H1 (cell line): ENCODE data around the gene KLHL17. TPM values are rescaled to one million over a fixed set of nuclear protein-coding genes. Genes with fewer than 3 reads are reported as not detected.

ENCODE experiments used
- BRCA1 ChIP-seq: IDR thresholded peaks from 2 replicates; pipeline ENCODE4 v1.6.1; 2012; ENCODE audit warnings: low read depth, low read length, improper control_type of control experiment
- EGR1 ChIP-seq: IDR thresholded peaks from 2 replicates; pipeline ENCODE4 v1.6.1; 2011; ENCODE audit warnings: low read depth, low read length, borderline replicate concordance
- EZH2 ChIP-seq: fragments of 200-600 bp; sonication (generic); IDR thresholded peaks from 2 replicates; pipeline ENCODE4 v1.7.1; 2012; ENCODE audit warnings: low read depth, mild to moderate bottlenecking, moderate library complexity, low read length, inconsistent platforms; ENCODE audit not compliant: severe bottlenecking
- FOSL1 ChIP-seq: IDR thresholded peaks from 2 replicates; pipeline ENCODE4 v1.6.1; 2011; ENCODE audit warnings: mild to moderate bottlenecking, low read depth, low read length, moderate library complexity; ENCODE audit not compliant: insufficient read depth
- SIRT6 ChIP-seq: IDR thresholded peaks from one replicate; pipeline ENCODE4 v1.7.1; 2012; ENCODE audit warnings: low read length, inconsistent platforms
- SRF ChIP-seq: IDR thresholded peaks from 2 replicates; pipeline ENCODE4 v1.6.1; 2011; ENCODE audit warnings: mild to moderate bottlenecking, low read depth, low read length, moderate library complexity
- polyA plus RNA-seq, 7 experiments: library from polyadenylated mRNA; depleted of rRNA in 3 of 7; stranded (reverse) in 5 of 7; unstranded in 2 of 7; fragments of >200 nt in 5 of 7; fragments of 200-250 nt in 2 of 7; gene quantifications; 1 replicate in 5 of 7; 2 replicates in 1 of 7; 4 replicates in 1 of 7; pipeline versions ENCODE4 v1.2.1 to v1.2.3, GENCODE V29; 2011 to 2013; ENCODE audit warnings: missing spikeins in 2 of 7, mixed read lengths in 2 of 7
- total RNA-seq: library from RNA; stranded (reverse); fragmentation: NEBNext Ultra II Directional; extraction: Animal tissue kit (Norgen Biotek cat#: 25700); gene quantifications from 2 replicates; pipeline ENCODE4 v1.2.1, GENCODE V29; 2021

The KLHL17 gene
- total and polyA plus RNA-seq, 2 of the 8 experiments (the other 6 are each of a cell fraction or from before 2014, with no cell fraction given): 32.6 to 36.1 TPM

DNA sequence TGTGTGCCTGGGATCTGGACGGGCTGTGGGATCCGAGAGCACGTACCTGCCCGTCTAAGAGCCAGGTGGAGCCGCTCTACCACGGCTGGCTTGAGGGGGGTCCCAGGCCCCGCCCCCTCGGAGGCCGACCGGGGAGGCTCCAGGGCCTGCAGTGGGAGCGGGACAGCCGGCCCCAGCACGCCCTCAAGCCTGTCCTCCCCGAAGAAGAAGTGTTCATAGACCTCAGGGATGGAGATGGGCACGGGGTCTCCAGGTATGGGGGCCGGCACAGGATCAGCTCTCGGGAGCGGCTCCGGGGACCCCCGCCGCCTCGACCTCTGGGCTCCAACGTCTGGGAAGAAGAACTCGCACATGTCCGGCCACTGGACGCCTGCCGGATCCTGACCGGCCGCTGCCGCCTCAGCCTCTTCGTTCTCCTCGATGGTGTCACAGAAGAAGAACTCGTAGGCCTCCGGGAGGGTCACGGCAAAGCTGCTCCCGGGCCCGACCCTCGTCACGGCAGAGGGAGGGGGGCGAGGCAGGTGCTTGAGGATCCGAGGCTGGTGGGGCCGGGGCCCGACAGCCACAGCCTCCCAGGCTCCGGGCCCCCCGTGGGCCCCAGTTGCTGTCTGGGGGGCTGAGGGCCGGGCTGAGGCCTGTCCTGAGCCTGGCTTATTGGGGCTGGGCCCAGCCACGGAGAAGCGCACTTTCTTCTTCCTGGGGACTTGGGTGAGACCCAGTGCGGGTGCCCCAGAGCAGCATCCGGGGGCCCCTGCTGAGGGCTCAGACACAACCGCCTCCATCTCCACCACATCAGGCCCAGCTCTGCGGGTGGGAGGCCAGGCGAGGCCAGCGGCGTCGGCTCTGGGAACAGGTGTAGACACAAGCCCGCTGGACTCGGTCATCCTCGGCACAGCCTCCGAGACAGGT lies 18.7 kb downstream of the KLHL17 start (continued):
- no peak for TF ChIP-seq FOSL1
- no peak for TF ChIP-seq BRCA1
- TF ChIP-seq SRF: no peak
- TF ChIP-seq SIRT6: no peak
- TF ChIP-seq EGR1: no peak
- TF ChIP-seq EZH2: no peak
